ENCODE results near the gene RPS19BP1.
"Not testable (repeated sequence)": the region's sequence is repeated elsewhere in the genome, so short reads cannot be mapped to it uniquely, and the experiment has no call there.

Gene RPS19BP1

GRCh38 chr22:39527481-39527961 lies 5.0 kb downstream of the RPS19BP1 start:
- DNase-seq: no peak

- DNase-seq: no peak
Observed at GRCh38 chr22:39526736-39527171, 5.8 kb downstream of the RPS19BP1 start.

GRCh38 chr22:39525658-39525975 lies 6.9 kb downstream of the RPS19BP1 start:
- DNase-seq: no peak

- DNase-seq: no peak
Observed at GRCh38 chr22:39524753-39525657, 7.5 kb downstream of the RPS19BP1 start.

GRCh38 chr22:39524089-39524752 lies 8.3 kb downstream of the RPS19BP1 start:
- no peak for DNase-seq

- DNase-seq: no peak
Observed at GRCh38 chr22:39522567-39523300, 9.8 kb downstream of the RPS19BP1 start.

GRCh38 chr22:39522091-39522490 lies 10.5 kb downstream of the RPS19BP1 start:
- DNase-seq: not testable (repeated sequence)

GRCh38 chr22:39521106-39521885 lies 11.3 kb downstream of the RPS19BP1 start:
- DNase-seq: not testable (repeated sequence)

- DNase-seq: peak; percentile 90
Observed at GRCh38 chr22:39520226-39521105, 12.1 kb downstream of the RPS19BP1 start, which contains the start of gene ATF4. ATF4 (plus strand) TSS chr22:39520562; CDS start chr22:39521446, 884 bp downstream.

GRCh38 chr22:39519681-39520225 lies 12.8 kb downstream of the RPS19BP1 start:
- peak; percentile 94 for DNase-seq

GRCh38 chr22:39518996-39519680 lies 13.4 kb downstream of the RPS19BP1 start:
- DNase-seq: no peak

- DNase-seq: no peak
Observed at GRCh38 chr22:39518144-39518786, 14.3 kb downstream of the RPS19BP1 start.

- no peak for DNase-seq
Observed at GRCh38 chr22:39517470-39517869, 15.1 kb downstream of the RPS19BP1 start.

GRCh38 chr22:39515266-39516050 lies 17.1 kb downstream of the RPS19BP1 start:
- DNase-seq: no peak

- DNase-seq: no peak
Observed at GRCh38 chr22:39514373-39514973, 18.1 kb downstream of the RPS19BP1 start.

- DNase-seq: no peak
Observed at GRCh38 chr22:39513791-39514190, 18.8 kb downstream of the RPS19BP1 start.

- DNase-seq: no peak
Observed at GRCh38 chr22:39512026-39512425, 20.5 kb downstream of the RPS19BP1 start.

GRCh38 chr22:39511226-39511625 lies 21.3 kb downstream of the RPS19BP1 start:
- DNase-seq: no peak

Measured in T1000 (cell line).